ENCODE data around the gene KRTAP5-10. TPM values are rescaled to one million over a fixed set of nuclear protein-coding genes. Genes with fewer than 3 reads are reported as not detected.
A peak's percentile ranks its signal among the peaks of the same experiment; 100 is the strongest.

KRTAP5-10 gene
- total and polyA plus RNA-seq, 4 experiments from 2014 or later: not detected

GRCh38 chr11:71544525-71545214, 20.7 kb upstream of the KRTAP5-10 start:
- DNase-seq: no peak
- H3K27me3 Mint-ChIP-seq: peaks cover 18 to 38% of the 10 kb centered on the region in 2 donors
- POLR2A ChIA-PET (ENCODE audit: partially characterized antibody): no interaction called here
- peaks cover 0 to 7% of the 10 kb centered on the region in 2 donors for H3K36me3 Mint-ChIP-seq
- CTCF ChIA-PET (ENCODE audit: partially characterized antibody): no interaction called here
- peaks cover 0 to 13% (median 8%) of the 10 kb centered on the region in 8 donors for H3K9me3 Mint-ChIP-seq
- H3K4me3 ChIP-seq (ENCODE audit: low read length in 2 of 2): no peak overlapping the region
- H3K9me3 ChIP-seq (ENCODE audit: control insufficient read depth in 1 of 2, low read length in 2 of 2): no peaks in the 10 kb centered on the region
- intact Hi-C loops (cut with micrococcal nuclease): no loop called here
- H3K4me1 ChIP-seq (ENCODE audit: insufficient read depth, low read length): no peaks in the 10 kb centered on the region
- no peak overlapping the region for H3K4me3 Mint-ChIP-seq
- H3K27me3 ChIP-seq (ENCODE audit: insufficient read depth, low read length): no peaks in the 10 kb centered on the region
- H3K27ac ChIP-seq (ENCODE audit: low read depth, low read length): no peak overlapping the region
- H3K36me3 ChIP-seq (ENCODE audit: insufficient read depth, low read length): no peaks in the 10 kb centered on the region
- no peaks in the 10 kb centered on the region for H3K4me1 Mint-ChIP-seq
- no peak overlapping the region for H3K27ac Mint-ChIP-seq

GRCh38 chr11:71545405-71545966, 19.9 kb upstream of the KRTAP5-10 start:
- H3K27ac ChIP-seq (ENCODE audit: low read depth, low read length): no peak overlapping the region
- Mint-ChIP-seq H3K27ac (no peak overlapping the region), H3K27me3 (peaks cover 19 to 38% of the 10 kb centered on the region in 2 donors), H3K9me3 (peaks cover 0 to 12% (median 8%) of the 10 kb centered on the region in 8 donors), H3K36me3 (peaks cover 0 to 7% of the 10 kb centered on the region in 2 donors), H3K4me1 (no peaks in the 10 kb centered on the region), H3K4me3 (no peak overlapping the region)
- no peak for DNase-seq
- H3K27me3 ChIP-seq (ENCODE audit: insufficient read depth, low read length): no peaks in the 10 kb centered on the region
- intact Hi-C loops (cut with micrococcal nuclease): no loop called here
- no peaks in the 10 kb centered on the region for H3K36me3 ChIP-seq (ENCODE audit: insufficient read depth, low read length)
- ChIA-PET POLR2A (ENCODE audit: partially characterized antibody) (no interaction called here), CTCF (ENCODE audit: partially characterized antibody) (no interaction called here)
- no peaks in the 10 kb centered on the region for H3K9me3 ChIP-seq (ENCODE audit: control insufficient read depth in 1 of 2, low read length in 2 of 2)
- no peaks in the 10 kb centered on the region for H3K4me1 ChIP-seq (ENCODE audit: insufficient read depth, low read length)
- H3K4me3 ChIP-seq (ENCODE audit: low read length in 2 of 2): no peak overlapping the region

GRCh38 chr11:71548120-71548519, 17.2 kb upstream of the KRTAP5-10 start, which contains the start of gene KRTAP5-9:
TSS of gene KRTAP5-9 (plus strand) at chr11:71548420. CDS start at chr11:71548658, 238 bp downstream.
- no peaks in the 10 kb centered on the region for H3K9me3 ChIP-seq (ENCODE audit: control insufficient read depth in 1 of 2, low read length in 2 of 2)
- no peak within 1 kb of the TSS for H3K27ac ChIP-seq (ENCODE audit: low read depth, low read length)
- no peak within 1 kb of the TSS for H3K4me3 Mint-ChIP-seq
- intact Hi-C loops (cut with micrococcal nuclease): no loop called here
- no peak within 1 kb of the TSS for H3K4me3 ChIP-seq (ENCODE audit: low read length in 2 of 2)
- ChIA-PET POLR2A (ENCODE audit: partially characterized antibody) (no interaction called here), CTCF (ENCODE audit: partially characterized antibody) (no interaction called here)
- H3K4me1 Mint-ChIP-seq: no peaks in the 10 kb centered on the region
- peaks cover 0 to 2% (median 0%) of the 10 kb centered on the region in 8 donors for H3K9me3 Mint-ChIP-seq
- H3K36me3 ChIP-seq (ENCODE audit: insufficient read depth, low read length): no peaks in the 10 kb centered on the region
- H3K27me3 Mint-ChIP-seq: peaks cover 14 to 21% of the 10 kb centered on the region in 2 donors
- no peaks in the 10 kb centered on the region for H3K36me3 Mint-ChIP-seq
- no peak for DNase-seq
- no peaks in the 10 kb centered on the region for H3K4me1 ChIP-seq (ENCODE audit: insufficient read depth, low read length)
- no peaks in the 10 kb centered on the region for H3K27me3 ChIP-seq (ENCODE audit: insufficient read depth, low read length)
- peak within 1 kb of the TSS in 1 of 7 donors; percentile 67 for H3K27ac Mint-ChIP-seq

- Mint-ChIP-seq H3K36me3 (no peaks in the 10 kb centered on the region), H3K4me1 (no peaks in the 10 kb centered on the region), H3K27ac (no peak overlapping the region), H3K4me3 (no peak overlapping the region), H3K27me3 (peaks cover 14 to 16% of the 10 kb centered on the region in 2 donors), H3K9me3 (peaks cover 0 to 2% (median 0%) of the 10 kb centered on the region in 8 donors)
- CTCF ChIA-PET (ENCODE audit: partially characterized antibody): no interaction called here
- Histone ChIP-seq H3K4me3 (ENCODE audit: low read length in 2 of 2) (no peak overlapping the region), H3K27me3 (ENCODE audit: insufficient read depth, low read length) (no peaks in the 10 kb centered on the region), H3K36me3 (ENCODE audit: insufficient read depth, low read length) (no peaks in the 10 kb centered on the region), H3K4me1 (ENCODE audit: insufficient read depth, low read length) (no peaks in the 10 kb centered on the region), H3K9me3 (ENCODE audit: control insufficient read depth in 1 of 2, low read length in 2 of 2) (no peaks in the 10 kb centered on the region), H3K27ac (ENCODE audit: low read depth, low read length) (no peak overlapping the region)
- intact Hi-C loops (cut with micrococcal nuclease): no loop called here
- POLR2A ChIA-PET (ENCODE audit: partially characterized antibody): no interaction called here
- no peak for DNase-seq
These were observed 16.6 kb upstream of the KRTAP5-10 start for GRCh38 chr11:71548716-71549151.

GRCh38 chr11:71551711-71552110, 13.7 kb upstream of the KRTAP5-10 start:
- ChIA-PET CTCF (ENCODE audit: partially characterized antibody) (no interaction called here), POLR2A (ENCODE audit: partially characterized antibody) (no interaction called here)
- no peak for DNase-seq
- Histone ChIP-seq H3K36me3 (ENCODE audit: insufficient read depth, low read length) (no peaks in the 10 kb centered on the region), H3K27ac (ENCODE audit: low read depth, low read length) (no peak overlapping the region), H3K4me3 (ENCODE audit: low read length in 2 of 2) (no peak overlapping the region), H3K9me3 (ENCODE audit: control insufficient read depth in 1 of 2, low read length in 2 of 2) (no peaks in the 10 kb centered on the region), H3K4me1 (ENCODE audit: insufficient read depth, low read length) (no peaks in the 10 kb centered on the region), H3K27me3 (ENCODE audit: insufficient read depth, low read length) (no peaks in the 10 kb centered on the region)
- no peaks in the 10 kb centered on the region for H3K4me1 Mint-ChIP-seq
- peaks cover 12 to 15% of the 10 kb centered on the region in 2 donors for H3K27me3 Mint-ChIP-seq
- H3K36me3 Mint-ChIP-seq: no peaks in the 10 kb centered on the region
- H3K4me3 Mint-ChIP-seq: no peak overlapping the region
- H3K27ac Mint-ChIP-seq: no peak overlapping the region
- H3K9me3 Mint-ChIP-seq: peaks cover 0 to 2% (median 0%) of the 10 kb centered on the region in 8 donors
- intact Hi-C loops (cut with micrococcal nuclease): no loop called here

GRCh38 chr11:71554996-71555395, 10.4 kb upstream of the KRTAP5-10 start:
- Mint-ChIP-seq H3K27me3 (peaks cover 10 to 14% of the 10 kb centered on the region in 2 donors), H3K36me3 (no peaks in the 10 kb centered on the region), H3K4me3 (no peak overlapping the region), H3K27ac (no peak overlapping the region), H3K9me3 (no peaks in the 10 kb centered on the region), H3K4me1 (no peaks in the 10 kb centered on the region)
- H3K4me3 ChIP-seq (ENCODE audit: low read length in 2 of 2): no peak overlapping the region
- H3K27me3 ChIP-seq (ENCODE audit: insufficient read depth, low read length): no peaks in the 10 kb centered on the region
- H3K4me1 ChIP-seq (ENCODE audit: insufficient read depth, low read length): no peaks in the 10 kb centered on the region
- H3K36me3 ChIP-seq (ENCODE audit: insufficient read depth, low read length): no peaks in the 10 kb centered on the region
- no peak for DNase-seq
- ChIA-PET CTCF (ENCODE audit: partially characterized antibody) (no interaction called here), POLR2A (ENCODE audit: partially characterized antibody) (no interaction called here)
- no peak overlapping the region for H3K27ac ChIP-seq (ENCODE audit: low read depth, low read length)
- intact Hi-C loops (cut with micrococcal nuclease): no loop called here
- no peaks in the 10 kb centered on the region for H3K9me3 ChIP-seq (ENCODE audit: control insufficient read depth in 1 of 2, low read length in 2 of 2)

GRCh38 chr11:71555508-71555907, 9.9 kb upstream of the KRTAP5-10 start:
- H3K36me3 ChIP-seq (ENCODE audit: insufficient read depth, low read length): no peaks in the 10 kb centered on the region
- H3K4me1 ChIP-seq (ENCODE audit: insufficient read depth, low read length): no peaks in the 10 kb centered on the region
- H3K27me3 Mint-ChIP-seq: peaks cover 10 to 14% of the 10 kb centered on the region in 2 donors
- POLR2A ChIA-PET (ENCODE audit: partially characterized antibody): no interaction called here
- no peaks in the 10 kb centered on the region for H3K9me3 Mint-ChIP-seq
- H3K27ac ChIP-seq (ENCODE audit: low read depth, low read length): no peak overlapping the region
- intact Hi-C loops (cut with micrococcal nuclease): no loop called here
- no peaks in the 10 kb centered on the region for H3K4me1 Mint-ChIP-seq
- no peak overlapping the region for H3K4me3 ChIP-seq (ENCODE audit: low read length in 2 of 2)
- H3K27ac Mint-ChIP-seq: no peak overlapping the region
- CTCF ChIA-PET (ENCODE audit: partially characterized antibody): no interaction called here
- no peaks in the 10 kb centered on the region for H3K27me3 ChIP-seq (ENCODE audit: insufficient read depth, low read length)
- H3K9me3 ChIP-seq (ENCODE audit: control insufficient read depth in 1 of 2, low read length in 2 of 2): no peaks in the 10 kb centered on the region
- H3K4me3 Mint-ChIP-seq: no peak overlapping the region
- no peak for DNase-seq
- H3K36me3 Mint-ChIP-seq: no peaks in the 10 kb centered on the region

Measured in CD4-positive, alpha-beta memory T cell (primary cell).